Measurements from ENCODE around the gene TCTA.

The TCTA gene

GRCh38 chr3:49411968-49412631 lies at the start of gene TCTA, which contains the start of gene RHOA:
Gene TCTA, plus strand, starts transcription at chr3:49412423. Its CDS starts 4 bp downstream, at chr3:49412427.
Gene RHOA, minus strand, starts transcription at chr3:49411976. Its CDS starts 36,387 bp downstream, at chr3:49375589.
- no peak for TF ChIP-seq CTCF (IDR thresholded peaks at IDR 0.05)

GRCh38 chr3:49362561-49362960 lies 49.7 kb upstream of the TCTA start:
- TF ChIP-seq CTCF (IDR thresholded peaks at IDR 0.05) = no peak

GRCh38 chr3:49370585-49371290 lies 41.5 kb upstream of the TCTA start:
- TF ChIP-seq CTCF (IDR thresholded peaks at IDR 0.05) = no peak

GRCh38 chr3:49371946-49372345 lies 40.3 kb upstream of the TCTA start:
- TF ChIP-seq CTCF (IDR thresholded peaks at IDR 0.05) = no peak

- no peak for TF ChIP-seq CTCF (IDR thresholded peaks at IDR 0.05)
Measured at GRCh38 chr3:49377483-49377882, 34.7 kb upstream of the TCTA start.

- TF ChIP-seq CTCF (IDR thresholded peaks at IDR 0.05) = no peak
Measured at GRCh38 chr3:49378249-49378895, 33.9 kb upstream of the TCTA start.

GRCh38 chr3:49383387-49383786 lies 28.8 kb upstream of the TCTA start:
- TF ChIP-seq CTCF (IDR thresholded peaks at IDR 0.05) = no peak

Measured in LNCAP (cell line).